K562 (cell line): ENCODE measurements around the gene PRR35. TPM values are rescaled to one million over a fixed set of nuclear protein-coding genes. Genes with fewer than 3 reads are reported as not detected.
A peak's percentile ranks its signal among the peaks of the same experiment; 100 is the strongest.

ENCODE experiments used
- ATAC-seq: fragments of 200-7000 bp; cut with Tn5 transposase; 3 replicates; pipeline ENCODE4 v1.9.1; 2020; ENCODE audit warnings: moderate library complexity
- BruUV-seq: library from RNA; stranded (reverse); fragments of 400-500 nt; replicated peaks from 2 replicates; lab custom pipeline; 2021; lab: Mats Ljungman, UMichigan
- CTCF ChIA-PET: fragments of 300-600 bp; formaldehyde crosslinking; extraction: SDS; loops from one replicate; lab custom pipeline; 2021; ENCODE audit warnings: low intra/inter-chr PET ratio; lab: Yijun Ruan, JAX
- POLR2A ChIA-PET: fragments of 300-600, 350-650 bp; sonication (Branson Sonifier 250); formaldehyde crosslinking; extraction: SDS; loops from one replicate; lab custom pipeline; 2021; ENCODE audit warnings: antibody characterized with exemption, inconsistent platforms; lab: Yijun Ruan, JAX
- DNase-seq, 4 experiments: peaks; one replicate each; pipeline versions ENCODE4 v3.0.0 to v3.0.0-alpha.2; 2011 to 2018; ENCODE audit warnings: low spot score in 3 of 4, mixed read lengths in 3 of 4; ENCODE audit errors: extremely low read depth in 1 of 4
- FAIRE-seq: peaks from 2 replicates; lab custom pipeline; 2011; peaks lifted over from hg19 to GRCh38; lab: Jason Lieb, UNC
- H2AFZ ChIP-seq: 2 replicates; pipeline ENCODE4 v1.6.0; 2011; ENCODE audit warnings: low read depth, low read length, control low read depth, inconsistent platforms
- H3K27ac ChIP-seq: fragments of 200-600 bp; 3 replicates; pipeline ENCODE4 v1.8.0; 2011; ENCODE audit warnings: low read depth, mild to moderate bottlenecking, control low read depth, inconsistent platforms, low read length, moderate library complexity, mixed read lengths; ENCODE audit errors: extremely low read depth
- H3K27me3 ChIP-seq, 2 experiments: fragments of 300-600 bp in 1 of 2; 2 replicates in 1 of 2; 3 replicates in 1 of 2; pipeline versions ENCODE4 v1.6.0 to v1.8.0; 2011; ENCODE audit warnings: inconsistent platforms in 2 of 2, low read length in 2 of 2, mild to moderate bottlenecking in 1 of 2, mixed read lengths in 1 of 2, moderate library complexity in 1 of 2; ENCODE audit not compliant: control insufficient read depth in 2 of 2, insufficient read depth in 2 of 2
- H3K36me3 ChIP-seq: fragments of 300-600 bp; 3 replicates; pipeline ENCODE4 v1.8.0; 2011; ENCODE audit warnings: mild to moderate bottlenecking, low read length, inconsistent platforms; ENCODE audit not compliant: control insufficient read depth, insufficient read depth
- H3K4me1 ChIP-seq, 2 experiments: fragments of 200-600 bp in 1 of 2; replicated peaks in 1 of 2; 2 replicates in 1 of 2; 3 replicates in 1 of 2; pipeline versions ENCODE4 v1.5.1 to v1.8.0; 2011; ENCODE audit warnings: inconsistent platforms in 2 of 2, low read length in 2 of 2, mild to moderate bottlenecking in 1 of 2, mixed read lengths in 1 of 2, moderate library complexity in 1 of 2; ENCODE audit not compliant: control insufficient read depth in 2 of 2, insufficient read depth in 2 of 2
- H3K4me2 ChIP-seq: 2 replicates; pipeline ENCODE4 v1.6.1; 2011; ENCODE audit warnings: low read length, control low read depth, inconsistent platforms, mixed read lengths; ENCODE audit not compliant: insufficient read depth
- H3K4me3 ChIP-seq: fragments of 200-600 bp; sonication (generic), shearing (Covaris generic); 2 replicates; pipeline ENCODE4 v1.5.1; 2016; ENCODE audit warnings: control low read depth, inconsistent platforms
- H3K79me2 ChIP-seq: fragments of 200-600 bp; 3 replicates; pipeline ENCODE4 v1.8.0; 2011; ENCODE audit warnings: low read length, inconsistent platforms; ENCODE audit not compliant: control insufficient read depth, insufficient read depth
- H3K9ac ChIP-seq, 2 experiments: 2 replicates each; pipeline versions ENCODE4 v1.6.0 to v1.6.1; 2011; ENCODE audit warnings: low read depth in 2 of 2, low read length in 2 of 2, control low read depth in 1 of 2, inconsistent platforms in 1 of 2, mild to moderate bottlenecking in 1 of 2, mixed read lengths in 1 of 2; ENCODE audit not compliant: insufficient read depth in 1 of 2
- H3K9me1 ChIP-seq: one replicate; pipeline ENCODE4 v1.6.0; 2011; ENCODE audit warnings: inconsistent platforms, mild to moderate bottlenecking, low read length, moderate library complexity; ENCODE audit not compliant: control insufficient read depth, insufficient read depth
- H3K9me3 ChIP-seq: replicated peaks from 2 replicates; pipeline ENCODE4 v1.5.1; 2011; ENCODE audit warnings: low read depth, low read length, inconsistent platforms; ENCODE audit not compliant: control insufficient read depth, insufficient read depth
- H4K20me1 ChIP-seq: replicated peaks from 2 replicates; pipeline ENCODE4 v1.6.1; 2011; ENCODE audit warnings: low read length, inconsistent platforms, mixed read lengths; ENCODE audit not compliant: control insufficient read depth, insufficient read depth
- POLR2G ChIP-seq: fragments of 200-400 bp; formaldehyde crosslinking; IDR thresholded peaks from 2 replicates; pipeline ENCODE4 v1.6.1; 2017; ENCODE audit warnings: low read depth, mild to moderate bottlenecking, antibody characterized with exemption, low read length, moderate library complexity
- TCF7 ChIP-seq: sonication (generic); IDR thresholded peaks from 2 replicates; pipeline ENCODE4 v1.6.1; 2016; ENCODE audit warnings: antibody characterized with exemption, borderline replicate concordance
- ZNF224 ChIP-seq: sonication (generic); formaldehyde crosslinking; IDR thresholded peaks from 2 replicates; pipeline ENCODE4 v1.8.0; 2022; ENCODE audit warnings: mild to moderate bottlenecking, missing genetic modification reagents
- WGBS: fragments of 100-300 bp; shearing (Covaris generic); methylation state at CpG from one replicate; pipeline ENCODE4 v1.1.6; 2016; ENCODE audit warnings: low coverage, mixed read lengths; ENCODE audit not compliant: insufficient coverage; ENCODE audit errors: missing lambda C conversion rate; 5-methylcytosine and 5-hydroxymethylcytosine counted together
- in situ Hi-C: fragments of 300-500 bp; cut with MboI; formaldehyde crosslinking; loops from 4 replicates; pipeline ENCODE4 v1.15.0; 2018; ENCODE audit warnings: inconsistent platforms, mixed read lengths
- intact Hi-C: fragments of 100-400 bp; cut with micrococcal nuclease; formaldehyde crosslinking; loops from 2 replicates; pipeline ENCODE4 v1.14.2; 2022
- polyA plus RNA-seq, 8 experiments: library from polyadenylated mRNA; depleted of rRNA in 4 of 8; stranded (reverse) in 5 of 8; unstranded in 3 of 8; fragments of >200 nt; fragmentation: Nextera tagmentation in 2 of 8; fragmentation: Illumina TruSeq in 1 of 8; extraction: Ambion mirVana in 2 of 8; extraction: Trizol in 1 of 8; gene quantifications; 2 replicates each; pipeline versions ENCODE4 v1.2.1 to v1.2.3, GENCODE V29; 2011 to 2014; ENCODE audit warnings: inconsistent platforms in 1 of 8, missing spikeins in 1 of 8
- total RNA-seq, 7 experiments: library from RNA; depleted of rRNA in 6 of 7; stranded (reverse); fragments of >200 nt in 6 of 7; fragmentation: Illumina TruSeq in 2 of 7; extraction: Trizol in 2 of 7; gene quantifications; 2 replicates each; pipeline versions ENCODE4 v1.2.1 to v1.2.3, GENCODE V29; 2011 to 2021; ENCODE audit warnings: low replicate concordance in 1 of 7

The PRR35 gene
- total and polyA plus RNA-seq, 9 of the 15 experiments (the other 6 are each of a cell fraction or from before 2014, with no cell fraction given) = 0.17 to 0.45 (median 0.21) TPM; not detected in 5

DNA sequence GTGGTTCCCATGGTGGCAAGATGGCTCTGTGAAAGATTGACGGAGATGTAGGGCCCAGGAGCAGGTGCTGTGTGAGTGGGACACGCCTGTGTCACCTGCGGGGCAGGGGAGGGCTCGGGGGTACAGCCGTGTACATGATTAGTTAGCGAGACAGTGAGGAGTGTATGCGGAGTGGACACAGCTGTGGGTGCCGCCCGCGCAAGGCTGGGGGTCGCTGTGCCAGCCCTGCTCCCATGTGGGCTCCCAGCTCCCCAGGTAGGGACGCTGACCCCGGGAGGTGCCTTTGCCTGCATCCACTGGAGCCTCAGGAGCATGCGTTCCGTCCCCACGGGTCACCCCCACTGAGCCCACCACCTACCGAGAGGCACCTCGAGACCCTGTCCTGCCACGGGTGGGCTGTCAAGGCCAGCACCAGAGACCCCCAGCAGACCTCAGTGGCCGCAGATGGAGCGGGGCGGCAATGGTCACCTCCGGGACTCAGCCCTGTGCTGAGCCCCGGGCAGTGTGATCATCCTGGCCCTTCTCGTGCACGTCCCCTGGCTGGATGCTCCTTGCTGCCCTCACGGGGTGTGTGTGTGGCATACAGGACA is 25.2 kb upstream of the PRR35 start:
- Histone ChIP-seq H3K9me1 (peaks cover 12% of the 10 kb centered on the region), H3K27ac (no peak overlapping the region; the same call in 2 of the 3 replicates), H4K20me1 (peaks cover 14% of the 10 kb centered on the region), H3K4me2 (no peak overlapping the region)
- no peak; the same call in 2 of the 3 replicates for ATAC-seq
- peak; percentile 48 for TF ChIP-seq POLR2G
- no peak for TF ChIP-seq TCF7
- TF ChIP-seq ZNF224 (CRISPR knock-in tag) = no peak
- TF ChIP-seq, all 486 proteins: peak for 1
- peaks cover 96% of the 10 kb centered on the region for H3K79me2 ChIP-seq
- intact Hi-C loops (no loop called here), in situ Hi-C loops (no loop called here)
- WGBS = 95% methylated on average over 24 of the region's 27 CpGs
- POLR2A ChIA-PET = interaction anchor here (1.0 kb wide), 1 partner anchor 8 kb away, joined by 3 read pairs; no protein-coding TSS in a partner anchor
- DNase-seq = no peak
- H3K36me3 ChIP-seq = peaks cover 68% of the 10 kb centered on the region; the same call in 1 of the 3 replicates
- peaks cover 2 to 80% of the 10 kb centered on the region in 2 experiments; a peak in 4 of 5 replicates for H3K4me1 ChIP-seq
- FAIRE-seq = no peak
- no peak overlapping the region for H2AFZ ChIP-seq
- no peaks in the 10 kb centered on the region for H3K9me3 ChIP-seq
- no peak overlapping the region for H3K4me3 ChIP-seq
- CTCF ChIA-PET = no interaction called here
- peak overlapping the region in 1 of 2 experiments; percentile 88; a peak in 3 of 4 replicates for H3K9ac ChIP-seq
- no TSS peak for BruUV-seq
- no peaks in the 10 kb centered on the region for H3K27me3 ChIP-seq
